GM12873 (cell line): ENCODE data around the gene CFAP99.

Source experiments
- TF ChIP-seq, protein P1 (sequence below): IDR thresholded peaks from 2 replicates; pipeline ENCODE4 v1.5.1; 2012; ENCODE audit warnings: low read depth, mild to moderate bottlenecking, moderate library complexity, low read length, control low read depth; ENCODE audit not compliant: insufficient read depth; ENCODE audit errors: missing control alignments

CFAP99 gene

DNA sequence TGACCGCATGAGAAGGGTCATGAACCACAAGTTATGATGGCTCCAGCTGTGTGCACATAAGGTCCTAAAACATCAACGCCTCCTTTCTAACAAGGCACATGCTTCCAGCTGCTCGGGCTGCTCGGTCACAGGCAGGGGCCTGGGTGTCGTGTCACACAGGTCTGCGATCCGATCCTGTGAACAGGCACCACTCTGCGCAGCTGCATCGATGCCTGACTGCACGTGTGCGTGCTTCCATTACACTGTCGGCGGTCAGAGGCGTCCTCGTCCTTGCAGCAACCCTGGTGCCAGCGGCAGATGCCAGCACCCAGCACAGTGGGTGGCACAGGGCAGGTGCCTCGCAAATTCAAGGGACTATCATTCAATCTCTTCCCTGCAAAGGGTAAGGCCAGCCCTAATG lies 24.2 kb upstream of the CFAP99 start:
- TF ChIP-seq, protein P1, sequence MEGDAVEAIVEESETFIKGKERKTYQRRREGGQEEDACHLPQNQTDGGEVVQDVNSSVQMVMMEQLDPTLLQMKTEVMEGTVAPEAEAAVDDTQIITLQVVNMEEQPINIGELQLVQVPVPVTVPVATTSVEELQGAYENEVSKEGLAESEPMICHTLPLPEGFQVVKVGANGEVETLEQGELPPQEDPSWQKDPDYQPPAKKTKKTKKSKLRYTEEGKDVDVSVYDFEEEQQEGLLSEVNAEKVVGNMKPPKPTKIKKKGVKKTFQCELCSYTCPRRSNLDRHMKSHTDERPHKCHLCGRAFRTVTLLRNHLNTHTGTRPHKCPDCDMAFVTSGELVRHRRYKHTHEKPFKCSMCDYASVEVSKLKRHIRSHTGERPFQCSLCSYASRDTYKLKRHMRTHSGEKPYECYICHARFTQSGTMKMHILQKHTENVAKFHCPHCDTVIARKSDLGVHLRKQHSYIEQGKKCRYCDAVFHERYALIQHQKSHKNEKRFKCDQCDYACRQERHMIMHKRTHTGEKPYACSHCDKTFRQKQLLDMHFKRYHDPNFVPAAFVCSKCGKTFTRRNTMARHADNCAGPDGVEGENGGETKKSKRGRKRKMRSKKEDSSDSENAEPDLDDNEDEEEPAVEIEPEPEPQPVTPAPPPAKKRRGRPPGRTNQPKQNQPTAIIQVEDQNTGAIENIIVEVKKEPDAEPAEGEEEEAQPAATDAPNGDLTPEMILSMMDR: no peak

DNA sequence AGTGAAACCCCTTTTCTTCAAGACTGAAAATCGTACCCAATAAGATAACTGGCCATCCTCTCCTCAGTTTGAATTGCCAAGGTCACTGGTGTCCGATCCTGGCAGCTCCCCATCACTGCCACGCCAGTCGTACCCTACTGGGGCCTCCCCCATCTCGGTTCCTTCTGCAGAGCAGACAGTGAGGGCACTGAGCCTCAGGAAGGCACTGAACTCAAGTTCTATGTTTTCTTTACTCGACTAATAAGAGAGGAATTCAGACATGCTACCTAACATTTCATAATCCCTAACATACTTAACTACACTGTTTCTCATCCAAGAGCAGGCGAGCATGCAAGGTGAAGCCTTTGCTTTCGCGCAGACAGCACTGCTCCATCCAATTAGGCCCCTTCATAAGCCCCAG lies 23.7 kb upstream of the CFAP99 start:
- TF ChIP-seq, protein P1: no peak

GRCh38 chr4:2395584-2395983 lies 23.2 kb upstream of the CFAP99 start:
- TF ChIP-seq, protein P1: no peak

DNA sequence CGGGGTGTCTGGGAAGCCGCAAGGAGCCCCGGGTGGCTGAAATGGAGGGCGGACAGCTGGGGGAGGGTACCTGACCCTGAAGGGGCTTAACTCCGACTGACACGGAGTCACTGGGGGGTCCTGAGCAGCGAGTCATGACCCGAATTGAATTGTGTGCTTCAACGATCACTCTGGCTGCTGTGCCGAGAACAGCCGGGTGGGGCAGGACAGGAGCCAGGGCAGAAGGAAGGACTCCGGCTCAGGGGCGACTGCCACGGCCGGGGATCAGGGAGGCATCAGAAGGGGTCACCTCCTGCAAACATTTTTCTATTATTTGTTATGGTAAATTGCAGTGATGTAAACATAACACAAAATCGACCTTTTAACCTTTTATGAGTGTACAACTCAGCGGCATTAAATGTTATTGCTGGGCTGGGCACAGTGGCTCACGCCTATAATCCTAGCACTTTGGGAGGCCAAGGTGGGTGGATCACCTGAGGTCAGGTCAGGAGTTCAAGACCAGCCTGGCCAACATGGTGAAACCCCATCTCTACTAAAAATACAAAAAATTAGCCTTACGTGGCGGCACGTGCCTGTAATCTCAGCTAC lies 21.9 kb upstream of the CFAP99 start:
- TF ChIP-seq, protein P1: no peak

- TF ChIP-seq, protein P1: no peak
Measured at GRCh38 chr4:2397596-2398379, 21.0 kb upstream of the CFAP99 start.

DNA sequence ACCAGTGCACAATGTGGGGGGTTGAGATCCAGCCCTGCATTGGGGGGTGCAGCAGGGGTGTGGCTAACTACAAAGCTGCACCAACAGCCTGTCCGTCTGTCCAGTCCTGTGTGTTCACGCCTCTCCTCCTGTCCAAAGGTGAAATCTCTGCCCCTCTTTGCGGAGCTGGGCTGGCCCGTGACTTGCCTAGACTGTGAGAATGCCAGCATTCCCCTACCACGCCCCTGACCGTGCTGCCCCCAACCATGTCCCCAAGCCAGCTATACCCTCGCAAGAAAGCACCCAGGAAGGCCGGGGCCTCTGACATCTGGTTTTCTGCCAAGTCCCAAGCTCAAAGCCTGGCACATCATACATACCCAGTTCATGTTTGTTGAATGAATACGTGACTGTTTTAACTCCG lies 19.5 kb upstream of the CFAP99 start:
- TF ChIP-seq, protein P1: no peak

DNA sequence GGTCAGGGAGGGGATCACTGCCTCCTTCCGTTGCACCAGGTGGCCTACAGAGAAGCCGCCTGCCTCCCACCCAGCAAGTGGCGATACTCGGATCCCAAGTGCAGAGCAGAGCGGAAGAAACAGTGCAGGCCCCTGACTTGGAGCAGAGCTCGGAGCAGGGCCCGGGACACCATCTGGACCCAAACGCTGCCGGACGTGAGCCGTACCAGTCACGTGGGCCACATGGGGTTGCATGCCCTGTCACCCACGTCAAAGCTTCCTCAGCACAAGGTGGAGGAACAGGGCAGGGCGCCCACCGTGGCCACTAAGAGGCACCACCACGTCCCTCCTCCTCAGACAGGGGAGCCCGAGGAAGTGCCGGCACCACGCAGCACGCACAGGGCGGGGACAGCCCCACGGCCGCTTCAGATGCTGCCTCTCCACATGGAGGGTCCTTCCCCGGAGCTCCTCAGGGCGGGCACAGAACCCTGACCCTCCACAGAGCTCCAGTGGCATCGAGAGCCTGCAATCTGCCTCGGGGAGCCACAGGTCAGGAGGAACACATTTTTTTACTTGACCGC lies 19.0 kb upstream of the CFAP99 start:
- TF ChIP-seq, protein P1: no peak
